Keratinocyte (primary cell): ENCODE measurements around the gene PPP1R13L.

ENCODE experiments used
- EZH2 ChIP-seq: IDR thresholded peaks from one replicate; pipeline ENCODE4 v1.6.1; 2012; ENCODE audit warnings: inconsistent platforms, mild to moderate bottlenecking, low read length, moderate library complexity
- TF ChIP-seq, protein P1 (sequence below), 3 experiments: IDR thresholded peaks in 1 of 3; conservative IDR thresholded peaks in 1 of 3; optimal IDR thresholded peaks in 1 of 3; 2 replicates in 2 of 3; 3 replicates in 1 of 3; pipeline versions ENCODE3 to v1.5.1; 2011; ENCODE audit warnings: low read length in 3 of 3, mild to moderate bottlenecking in 3 of 3, moderate library complexity in 2 of 3, control low read depth in 1 of 3, inconsistent platforms in 1 of 3; ENCODE audit not compliant: insufficient read depth in 2 of 3; ENCODE audit errors: extremely low read depth in 1 of 3

GRCh38 chr19:45403272-45403671 lies 1.6 kb downstream of the PPP1R13L start:
- TF ChIP-seq, protein P1, sequence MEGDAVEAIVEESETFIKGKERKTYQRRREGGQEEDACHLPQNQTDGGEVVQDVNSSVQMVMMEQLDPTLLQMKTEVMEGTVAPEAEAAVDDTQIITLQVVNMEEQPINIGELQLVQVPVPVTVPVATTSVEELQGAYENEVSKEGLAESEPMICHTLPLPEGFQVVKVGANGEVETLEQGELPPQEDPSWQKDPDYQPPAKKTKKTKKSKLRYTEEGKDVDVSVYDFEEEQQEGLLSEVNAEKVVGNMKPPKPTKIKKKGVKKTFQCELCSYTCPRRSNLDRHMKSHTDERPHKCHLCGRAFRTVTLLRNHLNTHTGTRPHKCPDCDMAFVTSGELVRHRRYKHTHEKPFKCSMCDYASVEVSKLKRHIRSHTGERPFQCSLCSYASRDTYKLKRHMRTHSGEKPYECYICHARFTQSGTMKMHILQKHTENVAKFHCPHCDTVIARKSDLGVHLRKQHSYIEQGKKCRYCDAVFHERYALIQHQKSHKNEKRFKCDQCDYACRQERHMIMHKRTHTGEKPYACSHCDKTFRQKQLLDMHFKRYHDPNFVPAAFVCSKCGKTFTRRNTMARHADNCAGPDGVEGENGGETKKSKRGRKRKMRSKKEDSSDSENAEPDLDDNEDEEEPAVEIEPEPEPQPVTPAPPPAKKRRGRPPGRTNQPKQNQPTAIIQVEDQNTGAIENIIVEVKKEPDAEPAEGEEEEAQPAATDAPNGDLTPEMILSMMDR (optimal IDR thresholded peaks at IDR 0.05 in 1 of 3, IDR thresholded peaks at IDR 0.05 in 1 of 3, conservative IDR thresholded peaks at IDR 0.05 in 1 of 3; ENCODE audit: extremely low read depth in 1 of 3, insufficient read depth in 2 of 3, low read length in 3 of 3): no peak
- no peak for TF ChIP-seq EZH2
